Natural killer cell (primary cell): ENCODE data around the gene DNAH11. TPM values are rescaled to one million over a fixed set of nuclear protein-coding genes. Genes with fewer than 3 reads are reported as not detected.

Experiments used
- ATAC-seq, 3 donors: fragments of 150-1000 bp in 2 of 3; fragments of 200-7000 bp in 1 of 3; cut with Tn5 transposase; 1 replicate in 1 of 3; 2 replicates in 2 of 3; pipeline ENCODE4 v1.10.0; 2021; ENCODE audit warnings: mild to moderate bottlenecking in 2 of 3, moderate library complexity in 2 of 3
- DNase-seq, 2 donors: peaks; one replicate each; pipeline versions ENCODE4 v3.0.0 to v3.0.0-alpha.2; 2013 to 2021; ENCODE audit warnings: mixed read lengths in 1 of 2
- H3K27ac ChIP-seq: one replicate; pipeline ENCODE4 v1.5.1; 2013; ENCODE audit warnings: mild to moderate bottlenecking, low read length
- H3K27me3 ChIP-seq: one replicate; pipeline ENCODE4 v1.6.1; 2013; ENCODE audit warnings: low read length; ENCODE audit not compliant: control insufficient read depth, insufficient read depth
- H3K36me3 ChIP-seq: one replicate; pipeline ENCODE4 v1.6.1; 2013; ENCODE audit warnings: low read length; ENCODE audit not compliant: control insufficient read depth, insufficient read depth
- H3K4me1 ChIP-seq: one replicate; pipeline ENCODE4 v1.6.1; 2013; ENCODE audit warnings: low read length; ENCODE audit not compliant: control insufficient read depth, insufficient read depth
- H3K4me3 ChIP-seq: one replicate; pipeline ENCODE4 v1.5.1; 2013; ENCODE audit warnings: low read length
- H3K9me3 ChIP-seq: one replicate; pipeline ENCODE4 v1.6.1; 2013; ENCODE audit warnings: low read length; ENCODE audit not compliant: control insufficient read depth, insufficient read depth
- H3K27ac Mint-ChIP-seq, 2 donors: one replicate each; pipeline ENCODE4 v1.8.0; 2022; ENCODE audit warnings: mild to moderate bottlenecking in 2 of 2, mixed read lengths in 2 of 2, moderate library complexity in 1 of 2
- H3K27me3 Mint-ChIP-seq, 2 donors: one replicate each; pipeline ENCODE4 v1.8.0; 2022; ENCODE audit warnings: low read depth in 2 of 2, mixed read lengths in 2 of 2
- H3K36me3 Mint-ChIP-seq: one replicate; pipeline ENCODE4 v1.8.0; 2022; ENCODE audit warnings: mixed read lengths
- H3K4me1 Mint-ChIP-seq, 2 donors: one replicate each; pipeline ENCODE4 v1.8.0; 2022; ENCODE audit warnings: mixed read lengths in 2 of 2
- H3K4me3 Mint-ChIP-seq: one replicate; pipeline ENCODE4 v1.8.0; 2022; ENCODE audit warnings: mild to moderate bottlenecking, moderate library complexity, mixed read lengths
- H3K9me3 Mint-ChIP-seq, 2 donors: one replicate each; pipeline ENCODE4 v1.8.0; 2022; ENCODE audit warnings: mixed read lengths in 2 of 2
- WGBS: methylation state at CpG from one replicate; pipeline ENCODE4 v1.1.7; 2013; ENCODE audit warnings: missing lambda C conversion rate; ENCODE audit not compliant: insufficient coverage; 5-methylcytosine and 5-hydroxymethylcytosine counted together
- intact Hi-C: fragments of 100-400 bp; cut with micrococcal nuclease; formaldehyde crosslinking; loops from one replicate; pipeline ENCODE4 v1.14.2; 2022
- total RNA-seq, 4 donors: library from RNA; stranded (reverse); fragments of 120-200 nt in 1 of 4; gene quantifications; one replicate each; pipeline versions ENCODE4 v1.2.3 to v1.2.4, GENCODE V29; 2013 to 2022
- TF ChIP-seq, protein P1 (sequence below): fragments of 200-600 bp; IDR thresholded peaks from one replicate; pipeline ENCODE4 v1.8.0; 2022; ENCODE audit warnings: antibody characterized with exemption

DNAH11 gene
- total RNA-seq, 3 donors from 2014 or later (not counting 1 experiment from before 2014, with no cell fraction given), result 0.09 to 0.48 (median 0.39) TPM

DNA sequence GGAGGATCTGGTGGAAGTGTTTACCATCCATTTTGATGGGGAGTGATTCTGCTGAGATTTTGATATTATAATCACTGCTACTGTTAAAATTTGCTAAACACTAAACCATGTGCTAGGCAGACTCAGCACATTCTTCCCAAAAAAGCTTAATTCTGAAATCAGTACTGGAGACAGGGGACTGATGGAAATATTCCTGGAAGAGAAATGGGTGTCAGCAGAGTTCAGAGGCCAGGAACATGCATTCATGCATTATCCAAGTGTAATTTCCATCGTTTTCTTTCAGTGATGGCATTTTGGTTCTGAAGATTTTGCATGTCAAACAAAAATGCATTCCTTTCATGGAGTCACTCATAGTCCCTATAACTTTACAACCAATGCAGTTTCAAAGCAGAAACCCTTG lies 323.9 kb downstream of the DNAH11 start:
- TF ChIP-seq, protein P1, sequence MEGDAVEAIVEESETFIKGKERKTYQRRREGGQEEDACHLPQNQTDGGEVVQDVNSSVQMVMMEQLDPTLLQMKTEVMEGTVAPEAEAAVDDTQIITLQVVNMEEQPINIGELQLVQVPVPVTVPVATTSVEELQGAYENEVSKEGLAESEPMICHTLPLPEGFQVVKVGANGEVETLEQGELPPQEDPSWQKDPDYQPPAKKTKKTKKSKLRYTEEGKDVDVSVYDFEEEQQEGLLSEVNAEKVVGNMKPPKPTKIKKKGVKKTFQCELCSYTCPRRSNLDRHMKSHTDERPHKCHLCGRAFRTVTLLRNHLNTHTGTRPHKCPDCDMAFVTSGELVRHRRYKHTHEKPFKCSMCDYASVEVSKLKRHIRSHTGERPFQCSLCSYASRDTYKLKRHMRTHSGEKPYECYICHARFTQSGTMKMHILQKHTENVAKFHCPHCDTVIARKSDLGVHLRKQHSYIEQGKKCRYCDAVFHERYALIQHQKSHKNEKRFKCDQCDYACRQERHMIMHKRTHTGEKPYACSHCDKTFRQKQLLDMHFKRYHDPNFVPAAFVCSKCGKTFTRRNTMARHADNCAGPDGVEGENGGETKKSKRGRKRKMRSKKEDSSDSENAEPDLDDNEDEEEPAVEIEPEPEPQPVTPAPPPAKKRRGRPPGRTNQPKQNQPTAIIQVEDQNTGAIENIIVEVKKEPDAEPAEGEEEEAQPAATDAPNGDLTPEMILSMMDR, result no peak
- H3K27ac ChIP-seq, result no peak overlapping the region
- Mint-ChIP-seq H3K4me3 (no peak overlapping the region), H3K36me3 (no peaks in the 10 kb centered on the region), H3K4me1 (peaks cover 0 to 4% of the 10 kb centered on the region in 2 donors), H3K27me3 (peaks cover 0 to under 1% of the 10 kb centered on the region in 2 donors), H3K9me3 (no peaks in the 10 kb centered on the region), H3K27ac (no peak overlapping the region)
- H3K27me3 ChIP-seq, result no peaks in the 10 kb centered on the region
- intact Hi-C loops, result no loop called here
- no peaks in the 10 kb centered on the region for H3K9me3 ChIP-seq
- WGBS, result 82% methylated on average over 1 of the region's 1 CpG
- H3K4me1 ChIP-seq, result no peaks in the 10 kb centered on the region
- no peak overlapping the region for H3K4me3 ChIP-seq
- no peak for DNase-seq
- no peaks in the 10 kb centered on the region for H3K36me3 ChIP-seq
- ATAC-seq, result no peak

DNA sequence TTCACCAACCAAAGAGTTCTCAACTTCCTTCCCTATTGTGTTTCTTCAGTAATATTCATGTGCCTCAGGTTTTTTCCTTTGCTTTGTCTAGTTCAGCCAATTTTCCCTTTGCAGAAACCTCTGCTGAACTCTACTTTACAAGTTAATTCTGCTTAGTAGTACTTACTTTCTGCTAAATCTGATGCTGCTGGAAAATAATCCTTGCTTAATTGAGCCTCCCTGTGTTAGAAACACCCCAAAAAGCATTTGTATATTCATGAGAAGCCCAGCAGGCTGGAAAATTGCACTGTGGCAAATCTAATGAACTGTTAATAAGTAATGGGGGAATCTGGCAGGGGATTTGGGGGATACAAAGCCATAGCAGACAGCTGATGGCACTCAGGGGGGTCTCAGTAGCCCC lies 324.4 kb downstream of the DNAH11 start:
- no peaks in the 10 kb centered on the region for H3K4me1 ChIP-seq
- H3K36me3 ChIP-seq, result no peaks in the 10 kb centered on the region
- Mint-ChIP-seq H3K36me3 (no peaks in the 10 kb centered on the region), H3K4me1 (peaks cover 0 to 4% of the 10 kb centered on the region in 2 donors), H3K9me3 (no peaks in the 10 kb centered on the region), H3K4me3 (no peak overlapping the region), H3K27me3 (no peaks in the 10 kb centered on the region), H3K27ac (no peak overlapping the region)
- H3K27me3 ChIP-seq, result no peaks in the 10 kb centered on the region
- DNase-seq, result no peak
- no peak overlapping the region for H3K27ac ChIP-seq
- no peak for ATAC-seq
- TF ChIP-seq, protein P1, result no peak
- intact Hi-C loops, result no loop called here
- no peak overlapping the region for H3K4me3 ChIP-seq
- H3K9me3 ChIP-seq, result no peaks in the 10 kb centered on the region

DNA sequence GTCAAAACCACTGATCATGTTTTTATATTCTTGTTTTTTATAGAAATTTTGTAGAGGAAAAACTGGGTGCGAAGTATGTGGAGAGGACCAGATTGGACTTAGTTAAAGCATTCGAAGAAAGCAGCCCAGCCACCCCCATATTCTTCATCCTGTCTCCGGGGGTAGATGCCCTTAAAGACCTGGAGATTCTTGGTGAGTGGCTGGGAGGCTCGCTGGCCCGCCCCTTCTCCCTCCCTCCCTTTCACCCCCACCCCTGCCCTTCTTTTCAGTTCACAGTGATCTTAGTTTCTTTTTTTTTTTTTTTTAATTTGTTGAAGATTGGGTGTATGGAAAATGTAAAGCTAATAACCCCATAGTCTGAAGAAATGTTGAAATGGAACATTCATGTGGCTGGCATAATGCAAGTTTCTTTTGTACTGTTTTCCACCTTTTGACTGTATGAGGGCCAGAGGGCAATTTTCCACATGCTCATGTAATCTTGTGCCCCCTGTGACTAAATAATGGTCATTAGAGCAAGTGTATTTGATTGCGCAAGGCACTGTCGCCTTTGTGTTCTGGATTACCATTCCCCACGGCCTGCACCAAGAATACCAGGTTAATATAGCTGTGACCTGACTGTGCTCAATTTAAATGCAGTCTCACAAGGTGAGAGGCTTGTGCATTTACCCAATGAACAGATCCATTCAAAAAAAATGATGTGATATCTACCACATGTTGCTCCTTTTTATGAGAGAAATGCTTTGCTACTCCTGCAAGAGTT lies 325.2 kb downstream of the DNAH11 start:
- Mint-ChIP-seq H3K27me3 (no peaks in the 10 kb centered on the region), H3K4me1 (peaks cover 0 to 4% of the 10 kb centered on the region in 2 donors), H3K36me3 (no peaks in the 10 kb centered on the region), H3K9me3 (no peaks in the 10 kb centered on the region), H3K4me3 (no peak overlapping the region), H3K27ac (no peak overlapping the region)
- intact Hi-C loops, result no loop called here
- DNase-seq, result no peak
- no peak overlapping the region for H3K27ac ChIP-seq
- no peaks in the 10 kb centered on the region for H3K27me3 ChIP-seq
- no peaks in the 10 kb centered on the region for H3K9me3 ChIP-seq
- TF ChIP-seq, protein P1, result no peak
- ATAC-seq, result no peak
- no peaks in the 10 kb centered on the region for H3K36me3 ChIP-seq
- WGBS, result 92% methylated on average over 5 of the region's 8 CpGs
- H3K4me1 ChIP-seq, result no peaks in the 10 kb centered on the region
- no peak overlapping the region for H3K4me3 ChIP-seq

DNA sequence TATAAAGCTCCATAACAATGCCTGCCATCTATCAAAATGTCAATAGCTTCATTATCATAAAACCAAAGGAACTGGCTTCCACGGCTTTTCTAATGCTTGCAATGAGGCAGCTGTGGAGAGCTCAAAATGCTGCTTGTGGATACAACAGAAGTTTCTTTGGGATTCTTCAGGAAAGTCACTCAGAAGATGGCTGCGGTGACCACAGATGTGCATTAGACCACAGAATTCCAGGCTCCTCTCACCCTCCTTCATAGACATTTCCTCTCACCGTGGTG lies 325.7 kb downstream of the DNAH11 start:
- Mint-ChIP-seq H3K27ac (no peak overlapping the region), H3K4me3 (no peak overlapping the region), H3K9me3 (no peaks in the 10 kb centered on the region), H3K36me3 (no peaks in the 10 kb centered on the region), H3K4me1 (peaks cover 0 to 4% of the 10 kb centered on the region in 2 donors), H3K27me3 (no peaks in the 10 kb centered on the region)
- Histone ChIP-seq H3K4me3 (no peak overlapping the region), H3K27me3 (no peaks in the 10 kb centered on the region), H3K36me3 (no peaks in the 10 kb centered on the region), H3K4me1 (no peaks in the 10 kb centered on the region), H3K9me3 (no peaks in the 10 kb centered on the region), H3K27ac (no peak overlapping the region)
- ATAC-seq (no peak), DNase-seq (no peak)
- TF ChIP-seq, protein P1, result no peak
- intact Hi-C loops, result no loop called here
- 80% methylated on average over 3 of the region's 3 CpGs for WGBS
